ENCODE data around the gene CDCP1. TPM values are rescaled to one million over a fixed set of nuclear protein-coding genes. Genes with fewer than 3 reads are reported as not detected.

CDCP1 gene
- total RNA-seq, 1 experiment from 2014 or later: 66.9 TPM

GRCh38 chr3:45033791-45034190 is 112.4 kb downstream of the CDCP1 start:
- CTCF ChIA-PET: no interaction called here
- intact Hi-C loops (cut with micrococcal nuclease; ENCODE audit: unreplicated experiment): no loop called here
- H3K4me3 Mint-ChIP-seq (ENCODE audit: low read depth, unreplicated experiment): no peak overlapping the region

More at GRCh38 chr3:45033791-45034190, 112.4 kb downstream of the CDCP1 start:
- no peaks in the 10 kb centered on the region for H3K36me3 Mint-ChIP-seq (ENCODE audit: insufficient read depth, unreplicated experiment)
- no peak for DNase-seq
- TF ChIP-seq CTCF (IDR thresholded peaks at IDR 0.05; ENCODE audit: unreplicated experiment): no peak
- no peak overlapping the region for H3K27ac Mint-ChIP-seq (ENCODE audit: unreplicated experiment)
- H3K27me3 Mint-ChIP-seq (ENCODE audit: unreplicated experiment): peaks cover 26% of the 10 kb centered on the region
- BruUV-seq (replicated peaks): no TSS peak
- peaks cover 10% of the 10 kb centered on the region for H3K4me1 Mint-ChIP-seq (ENCODE audit: low read depth, unreplicated experiment)
- H3K9me3 Mint-ChIP-seq (ENCODE audit: low read depth, unreplicated experiment): no peaks in the 10 kb centered on the region

Other genes with a start within 250 kb of the CDCP1 start
- gene ZDHHC3, start 170.2 kb downstream of the CDCP1 start, total RNA-seq (2022): 83.0 and 84.9 TPM in 2 replicates
- gene EXOSC7, start 170.1 kb downstream of the CDCP1 start, total RNA-seq (2022): 44.1 and 50.1 TPM in 2 replicates
- not detected in 2 replicates for gene CLEC3B, start 120.1 kb downstream of the CDCP1 start, total RNA-seq (2022)
- gene TMEM158, start 79.9 kb upstream of the CDCP1 start, total RNA-seq (2022): 2.2 and 2.5 TPM in 2 replicates
- gene LARS2, start 242.2 kb upstream of the CDCP1 start, total RNA-seq (2022): 24.6 and 25.2 TPM in 2 replicates

All from Calu3 (cell line).